Right renal cortex interstitium (tissue), 3 donors: Measurements from ENCODE around the gene GPR18. TPM values are rescaled to one million over a fixed set of nuclear protein-coding genes. Genes with fewer than 3 reads are reported as not detected.
"Not testable (repeated sequence)": the region's sequence is repeated elsewhere in the genome, so short reads cannot be mapped to it uniquely, and the experiment has no call there.

Source experiments
- DNase-seq, 3 donors: peaks; one replicate each; pipeline ENCODE4 v3.0.0-alpha.2; 2013; ENCODE audit warnings: low read depth in 3 of 3, low spot score in 2 of 3
- polyA plus RNA-seq, 3 donors: library from polyadenylated mRNA; unstranded; fragments of 120-200 nt; gene quantifications; one replicate each; pipeline ENCODE4 v1.2.1, GENCODE V29; 2013; ENCODE audit not compliant: insufficient read length in 3 of 3

GPR18 gene
- polyA plus RNA-seq, 3 donors: 0.19 to 0.21 (median 0.20) TPM

DNA sequence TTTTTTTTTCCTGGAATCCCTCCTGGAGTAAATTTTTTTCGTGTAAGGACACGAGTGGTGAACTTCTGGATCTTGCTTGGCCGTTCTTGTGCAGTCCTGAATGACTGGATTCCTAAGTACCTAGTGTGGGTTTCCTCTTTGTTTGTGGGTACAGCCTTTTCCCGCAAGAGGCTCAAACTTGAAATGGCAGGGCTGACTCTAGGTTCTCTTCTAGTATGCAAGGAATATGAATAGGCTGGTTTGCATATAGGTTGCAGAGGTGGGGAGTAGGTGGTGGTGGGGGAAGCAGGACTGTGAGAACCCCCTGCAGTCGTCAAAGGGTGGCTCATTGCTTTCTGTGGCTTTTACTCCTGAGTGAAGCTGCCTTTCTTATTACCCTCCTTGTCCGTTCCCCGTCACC lies 43.9 kb downstream of the GPR18 start:
- DNase-seq: no peak

DNA sequence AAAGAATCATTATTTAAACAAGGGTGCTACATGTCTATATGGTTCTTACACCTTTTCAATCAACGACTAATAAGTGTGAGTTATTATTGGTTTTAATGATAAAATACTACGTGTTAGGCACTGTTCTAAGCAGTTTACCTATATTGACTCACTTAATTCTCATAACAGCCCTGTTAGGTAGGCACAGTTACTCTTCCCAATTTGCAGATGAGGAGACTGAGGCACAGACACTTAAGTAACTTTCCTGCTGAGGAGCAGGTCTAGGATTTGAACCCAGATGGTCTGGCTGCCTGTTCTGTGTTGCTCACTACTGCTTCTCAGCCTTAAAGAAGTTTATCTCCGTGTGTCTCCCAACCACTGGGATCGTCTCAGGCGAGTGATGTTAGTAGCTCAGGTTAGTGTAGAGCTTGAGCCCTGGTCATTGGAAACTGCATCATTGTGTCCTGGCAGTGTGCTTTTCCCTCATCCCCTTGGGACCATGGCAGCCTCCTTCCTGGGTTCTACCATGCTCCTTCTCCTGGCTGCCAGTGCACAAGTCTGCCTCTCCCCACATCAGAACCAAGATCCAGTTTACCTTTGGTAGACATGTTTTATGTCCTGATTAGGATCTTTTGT lies 46.7 kb downstream of the GPR18 start:
- DNase-seq: no peak

DNA sequence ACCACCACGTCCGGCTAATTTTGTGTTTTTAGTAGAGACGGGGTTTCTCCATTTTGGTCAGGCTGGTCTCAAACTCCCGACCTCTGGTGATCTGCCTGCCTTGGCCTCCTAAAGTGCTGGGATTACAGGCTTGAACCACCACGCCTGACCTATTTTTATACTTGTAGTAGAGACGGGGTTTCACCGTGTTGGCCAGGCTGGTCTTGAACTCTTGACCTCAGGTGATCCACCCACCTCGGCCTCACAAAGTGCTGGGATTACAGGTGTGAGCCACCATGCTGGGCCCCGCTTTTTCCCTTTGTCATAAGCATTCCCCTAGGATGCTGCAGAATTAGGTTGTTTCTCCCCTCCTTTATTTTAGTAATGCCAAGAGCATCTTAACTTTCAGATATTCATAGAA lies 47.6 kb downstream of the GPR18 start:
- not testable (repeated sequence) for DNase-seq

DNA sequence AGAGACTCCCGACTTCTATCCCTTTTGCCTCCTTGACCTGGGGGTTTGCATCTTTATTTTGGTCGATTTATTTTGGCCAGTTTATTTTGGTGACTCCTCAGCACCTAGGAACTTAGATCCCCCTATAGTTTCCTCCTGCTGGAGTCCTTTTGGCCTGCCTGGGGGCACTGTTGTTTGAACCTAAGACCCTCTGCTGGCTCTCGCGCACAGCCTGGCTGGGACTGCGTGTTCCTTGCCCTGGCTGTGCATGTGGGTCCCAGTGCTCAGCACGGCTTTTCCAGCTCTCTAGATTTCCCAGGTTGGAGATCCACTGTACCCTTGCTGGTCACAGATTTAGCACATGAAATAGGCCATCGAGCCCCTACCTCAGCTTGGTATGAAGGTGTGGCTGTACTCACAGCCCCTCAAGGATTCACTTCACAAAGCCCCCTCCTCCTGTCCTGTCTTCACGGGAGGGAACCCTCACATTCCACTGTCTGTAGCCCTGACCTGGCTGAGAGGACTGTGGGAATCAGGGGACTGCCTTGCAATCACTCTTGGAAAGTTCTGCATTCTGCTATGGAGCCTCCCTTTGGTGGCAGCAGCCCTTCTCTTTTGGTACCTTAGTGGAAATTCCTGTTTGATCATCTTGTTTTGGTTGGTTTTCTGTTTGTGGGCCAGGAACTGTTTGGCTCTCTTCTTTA lies 49.2 kb downstream of the GPR18 start:
- DNase-seq: no peak

DNA sequence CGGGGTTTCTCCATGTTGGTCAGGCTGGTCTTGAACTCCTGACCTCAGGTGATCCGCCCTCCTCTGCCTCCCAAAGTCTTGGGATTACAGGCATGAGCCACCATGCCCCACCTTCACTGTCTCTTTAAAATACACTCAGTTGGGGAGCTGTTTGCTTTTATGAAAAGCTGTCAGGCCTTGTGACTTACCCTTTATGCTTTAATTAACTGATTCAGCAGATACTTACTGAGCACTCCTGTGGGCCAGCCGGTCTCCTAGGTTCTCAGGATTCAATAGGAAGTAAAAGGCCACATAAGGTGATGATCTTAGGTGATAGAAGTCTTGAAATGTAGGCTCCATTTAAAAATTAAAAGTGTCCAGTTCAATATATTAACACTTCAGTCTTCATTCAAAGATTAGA lies 50.0 kb downstream of the GPR18 start:
- no peak for DNase-seq

DNA sequence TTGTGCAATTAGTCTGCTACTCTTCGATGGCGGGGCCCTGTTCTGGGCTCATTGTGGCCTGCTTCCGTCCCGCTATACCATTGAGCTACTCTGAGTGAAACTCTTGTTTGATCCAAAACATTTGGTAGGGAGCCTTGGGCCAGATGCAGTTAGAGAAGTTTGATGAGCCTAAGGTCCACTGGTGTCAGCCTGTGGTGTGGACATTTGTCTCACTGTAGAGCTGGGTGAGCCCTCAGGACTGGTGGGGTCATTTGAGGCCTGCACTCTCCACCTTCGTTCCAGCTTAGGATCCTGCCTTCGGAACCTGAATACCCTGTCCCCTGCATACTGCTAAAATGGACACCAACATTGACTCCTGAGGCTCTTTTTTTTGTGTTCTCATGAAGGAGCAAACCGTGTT lies 50.7 kb downstream of the GPR18 start:
- no peak for DNase-seq

DNA sequence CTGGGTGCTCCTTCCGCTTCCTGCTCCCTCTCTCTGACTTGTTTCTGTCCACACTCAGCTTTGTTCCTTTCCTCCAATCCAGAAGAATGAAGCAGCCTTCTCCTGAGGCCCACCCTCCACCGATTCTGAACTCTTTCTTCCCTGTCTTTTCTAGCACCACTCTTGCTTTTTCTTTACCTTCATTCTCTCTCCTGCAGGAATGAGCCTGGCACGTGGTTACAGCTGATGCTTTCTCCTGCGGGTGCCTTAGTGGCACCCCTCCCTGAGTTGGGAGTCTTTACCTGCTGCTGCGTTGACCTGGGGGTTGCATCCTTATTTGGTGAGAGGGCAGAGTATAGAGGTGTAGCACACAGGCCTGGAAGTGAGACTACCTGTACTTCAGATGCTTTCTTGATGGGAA lies 51.3 kb downstream of the GPR18 start:
- DNase-seq: no peak

DNA sequence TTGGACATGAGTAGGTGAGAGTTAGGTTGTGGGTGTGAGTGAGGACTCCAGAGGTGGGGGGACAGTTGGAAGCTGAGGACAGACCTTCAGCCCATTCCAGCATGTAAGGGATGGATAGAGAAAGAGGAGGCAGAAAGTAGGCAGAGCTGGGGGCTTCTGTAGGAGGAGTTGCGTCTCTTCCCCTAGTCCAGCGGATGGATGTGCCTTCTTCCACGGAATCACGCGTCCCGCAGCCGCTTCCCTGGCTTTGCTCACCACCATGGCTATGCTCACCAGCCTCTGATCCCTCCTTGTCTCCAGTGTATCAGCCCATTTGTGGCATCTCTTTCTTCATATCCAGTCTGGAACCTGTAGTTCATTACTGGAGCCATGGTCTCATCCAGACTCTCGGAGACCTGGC lies 52.0 kb downstream of the GPR18 start:
- DNase-seq: no peak

DNA sequence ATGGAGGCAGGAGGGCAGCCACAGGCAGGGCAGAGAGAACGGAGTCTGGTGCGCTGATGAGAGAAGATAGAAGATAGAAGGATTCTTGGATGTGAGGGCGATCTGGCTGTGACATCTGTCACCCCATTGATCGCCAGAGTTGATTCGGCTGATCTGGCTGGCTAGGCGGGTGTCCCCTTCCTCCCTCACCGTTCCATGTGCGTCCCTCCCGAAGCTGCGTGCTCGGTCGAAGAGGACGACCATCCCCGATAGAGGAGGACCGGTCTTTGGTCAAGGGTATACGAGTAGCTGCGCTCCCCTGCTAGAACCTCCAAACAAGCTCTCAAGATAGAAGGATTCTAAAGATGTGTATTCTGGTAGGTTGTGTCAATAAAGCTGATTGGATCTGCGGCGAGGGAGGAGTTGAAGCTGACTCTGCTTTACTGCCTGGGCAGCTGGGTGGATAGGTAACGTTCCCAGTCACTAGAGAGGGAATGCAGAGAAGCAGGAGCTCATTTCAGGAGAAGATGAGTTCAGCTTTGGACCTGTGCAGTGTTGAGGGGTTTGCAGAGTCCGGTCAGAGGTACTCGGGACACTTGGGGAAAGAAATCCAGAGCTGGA lies 52.5 kb downstream of the GPR18 start:
- no peak for DNase-seq

Other genes with a start within 250 kb of the GPR18 start
- 100 to 1,000 TPM in 2 of 3 donors, 10 to 100 TPM in 1; 98.7 to 109 (median 101) TPM for gene UBAC2, start 57.5 kb downstream of the GPR18 start, polyA plus RNA-seq
- 1 to 10 TPM; 2.2 to 4.3 (median 2.6) TPM for gene GPR183, start 49.0 kb upstream of the GPR18 start, polyA plus RNA-seq
- gene TM9SF2, start 243.1 kb upstream of the GPR18 start, polyA plus RNA-seq: 100 to 1,000 TPM; 231 to 232 (median 232) TPM